HepG2 (cell line): ENCODE data around the gene HUNK. TPM values are rescaled to one million over a fixed set of nuclear protein-coding genes. Genes with fewer than 3 reads are reported as not detected.

Source experiments
- ATAC-seq: fragments of 200-7000 bp; cut with Tn5 transposase; 3 replicates; pipeline ENCODE4 v1.9.1; 2020; ENCODE audit warnings: mild to moderate bottlenecking, moderate library complexity
- BruUV-seq: library from RNA; stranded (reverse); fragments of 400-500 nt; replicated peaks from 2 replicates; lab custom pipeline; 2021; lab: Mats Ljungman, UMichigan
- CTCF ChIA-PET: fragments of 300-600 bp; formaldehyde crosslinking; extraction: SDS; loops from one replicate; lab custom pipeline; 2021; ENCODE audit warnings: low total read pairs, inconsistent platforms, low intra/inter-chr PET ratio; lab: Yijun Ruan, JAX
- POLR2A ChIA-PET: fragments of 350-600 bp; sonication (Branson Sonifier 250); formaldehyde crosslinking; loops from one replicate; lab custom pipeline; 2020; ENCODE audit warnings: antibody characterized with exemption, inconsistent platforms; lab: Yijun Ruan, JAX
- DNase-seq: peaks from one replicate; pipeline ENCODE4 v3.0.0-alpha.2; 2015; ENCODE audit warnings: low spot score
- FAIRE-seq: peaks from 3 replicates; lab custom pipeline; 2011; peaks lifted over from hg19 to GRCh38; lab: Jason Lieb, UNC
- H2AFZ ChIP-seq: one replicate; pipeline ENCODE4 v1.6.1; 2011; ENCODE audit warnings: low read length, inconsistent platforms
- H3K27ac ChIP-seq: fragments of 300-600 bp; 3 replicates; pipeline ENCODE4 v1.8.0; 2011; ENCODE audit warnings: mixed run types, mild to moderate bottlenecking, mixed read lengths, low read length, inconsistent platforms; ENCODE audit not compliant: insufficient read depth; ENCODE audit errors: extremely low read length
- H3K27me3 ChIP-seq, 2 experiments: fragments of 200-600 bp in 1 of 2; 2 replicates in 1 of 2; 3 replicates in 1 of 2; pipeline versions ENCODE4 v1.6.0 to v1.8.0; 2011; ENCODE audit warnings: low read length in 2 of 2, mild to moderate bottlenecking in 2 of 2, moderate library complexity in 2 of 2, inconsistent platforms in 1 of 2; ENCODE audit not compliant: insufficient read depth in 2 of 2, control insufficient read depth in 1 of 2
- H3K36me3 ChIP-seq, 2 experiments: fragments of 200-600 bp in 1 of 2; replicated peaks in 1 of 2; 2 replicates in 1 of 2; 3 replicates in 1 of 2; pipeline versions ENCODE4 v1.5.1 to v1.8.0; 2011; ENCODE audit warnings: low read length in 2 of 2, inconsistent platforms in 1 of 2; ENCODE audit not compliant: insufficient read depth in 2 of 2, control insufficient read depth in 1 of 2
- H3K4me1 ChIP-seq: 2 replicates; pipeline ENCODE4 v1.5.1; 2012; ENCODE audit warnings: low read length, inconsistent platforms; ENCODE audit not compliant: insufficient read depth
- H3K4me2 ChIP-seq: 2 replicates; pipeline ENCODE4 v1.6.0; 2011; ENCODE audit warnings: low read depth, low read length, inconsistent platforms
- H3K4me3 ChIP-seq, 3 experiments: fragments of 200-600 bp in 1 of 3; sonication (generic), shearing (Covaris generic) in 1 of 3; replicated peaks in 1 of 3; 2 replicates each; pipeline ENCODE4 v1.5.1; 2011 to 2016; ENCODE audit warnings: low read length in 3 of 3, inconsistent platforms in 2 of 3, low read depth in 2 of 3, mild to moderate bottlenecking in 2 of 3, control low read depth in 1 of 3, mixed read lengths in 1 of 3; ENCODE audit not compliant: insufficient read depth in 1 of 3
- H3K79me2 ChIP-seq: one replicate; pipeline ENCODE4 v1.6.1; 2011; ENCODE audit warnings: low read length, inconsistent platforms; ENCODE audit not compliant: insufficient read depth
- H3K9ac ChIP-seq: 2 replicates; pipeline ENCODE4 v1.6.0; 2011; ENCODE audit warnings: mild to moderate bottlenecking, low read depth, low read length, inconsistent platforms; ENCODE audit not compliant: insufficient read depth
- H3K9me3 ChIP-seq: 2 replicates; pipeline ENCODE4 v1.5.1; 2012; ENCODE audit warnings: mild to moderate bottlenecking, low read length
- H4K20me1 ChIP-seq: 2 replicates; pipeline ENCODE4 v1.6.0; 2011; ENCODE audit warnings: inconsistent platforms, mild to moderate bottlenecking, low read length, moderate library complexity; ENCODE audit not compliant: insufficient read depth
- ELF4 ChIP-seq: sonication (generic); formaldehyde crosslinking; IDR thresholded peaks from 2 replicates; pipeline ENCODE4 v1.5.0; 2020; ENCODE audit warnings: missing genetic modification reagents, mild to moderate bottlenecking, moderate library complexity, borderline replicate concordance
- GTF2F1 ChIP-seq: fragments of 150-350 bp; IDR thresholded peaks from 2 replicates; pipeline ENCODE4 v1.6.1; 2014; ENCODE audit warnings: low read length
- GTF3A ChIP-seq: sonication (generic); formaldehyde crosslinking; conservative IDR thresholded peaks from 2 replicates; pipeline ENCODE4 v1.4.0; 2020; ENCODE audit warnings: mild to moderate bottlenecking, missing genetic modification reagents
- HMGA1 ChIP-seq: sonication (generic); formaldehyde crosslinking; conservative IDR thresholded peaks from 2 replicates; pipeline ENCODE4 v1.4.0; 2020; ENCODE audit warnings: missing genetic modification reagents
- NFATC3 ChIP-seq: sonication (generic); formaldehyde crosslinking; IDR thresholded peaks from 2 replicates; pipeline ENCODE4 v1.5.1; 2020; ENCODE audit warnings: mild to moderate bottlenecking, missing genetic modification reagents
- SOX13 ChIP-seq, 3 experiments: fragments of 450-650 bp in 1 of 3; sonication (generic) in 1 of 3; formaldehyde crosslinking in 1 of 3; IDR thresholded peaks in 2 of 3; conservative IDR thresholded peaks in 1 of 3; 2 replicates each; pipeline versions ENCODE4 v1.5.0 to v1.6.1; 2016 to 2020; ENCODE audit warnings: antibody characterized with exemption in 1 of 3, mild to moderate bottlenecking in 1 of 3, missing compliant biosample characterization in 1 of 3, missing genetic modification reagents in 1 of 3, moderate library complexity in 1 of 3
- SSRP1 ChIP-seq: IDR thresholded peaks from 2 replicates; pipeline ENCODE4 v1.6.1; 2016; ENCODE audit warnings: control low read depth
- ZFY ChIP-seq: sonication (generic); formaldehyde crosslinking; IDR thresholded peaks from 2 replicates; pipeline ENCODE4 v1.4.0; 2020; ENCODE audit warnings: missing genetic modification reagents
- ZMYM3 ChIP-seq: sonication (generic); formaldehyde crosslinking; IDR thresholded peaks from 2 replicates; pipeline ENCODE4 v1.5.1; 2020; ENCODE audit warnings: mild to moderate bottlenecking, missing genetic modification reagents
- ZNF441 ChIP-seq: sonication (generic); formaldehyde crosslinking; IDR thresholded peaks from 2 replicates; pipeline ENCODE4 v1.7.0; 2021; ENCODE audit warnings: missing genetic modification reagents, borderline replicate concordance
- ZNF605 ChIP-seq: sonication (generic); formaldehyde crosslinking; IDR thresholded peaks from 2 replicates; pipeline ENCODE4 v1.8.0; 2022; ENCODE audit warnings: mild to moderate bottlenecking, missing genetic modification reagents
- WGBS: methylation state at CpG from one replicate; pipeline ENCODE4 v1.1.6; 2017; ENCODE audit warnings: low lambda C conversion rate; 5-methylcytosine and 5-hydroxymethylcytosine counted together
- in situ Hi-C: cut with HindIII; loops from 2 replicates; pipeline ENCODE4 v1.10.0; 2017; ENCODE audit warnings: low pct_unique_long_range_greater_than_20kb; ENCODE audit not compliant: extremely low pct_ligation_motif_present
- intact Hi-C: fragments of 100-400 bp; cut with micrococcal nuclease; formaldehyde crosslinking; loops from one replicate; pipeline ENCODE4 v1.10.0; 2022; ENCODE audit not compliant: unreplicated experiment
- polyA plus RNA-seq, 8 experiments: library from polyadenylated mRNA; depleted of rRNA in 3 of 8; stranded (reverse) in 7 of 8; unstranded in 1 of 8; fragments of >200 nt; fragmentation: Illumina TruSeq in 4 of 8; extraction: Trizol in 4 of 8; gene quantifications; 2 replicates each; pipeline versions ENCODE4 v1.2.1 to v1.2.3, GENCODE V29; 2011 to 2016; ENCODE audit warnings: low read depth in 4 of 8, missing spikeins in 1 of 8, mixed read lengths in 1 of 8; ENCODE audit not compliant: insufficient read depth in 1 of 8
- total RNA-seq, 5 experiments: library from RNA; depleted of rRNA; stranded (reverse); fragments of >200 nt; fragmentation: Illumina TruSeq; extraction: Trizol; gene quantifications; 2 replicates each; pipeline ENCODE4 v1.2.3, GENCODE V29; 2016; ENCODE audit warnings: low read depth in 1 of 5
- TF ChIP-seq, protein P1 (sequence below): sonication (generic); formaldehyde crosslinking; IDR thresholded peaks from 2 replicates; pipeline ENCODE4 v1.4.0; 2020; ENCODE audit warnings: mild to moderate bottlenecking, missing genetic modification reagents, borderline replicate concordance
- TF ChIP-seq, protein P2 (sequence below): sonication (generic); formaldehyde crosslinking; IDR thresholded peaks from 2 replicates; pipeline ENCODE4 v1.5.0; 2020; ENCODE audit warnings: mild to moderate bottlenecking, missing genetic modification reagents, borderline replicate concordance
- TF ChIP-seq, protein P3 (sequence below): sonication (generic); formaldehyde crosslinking; IDR thresholded peaks from 2 replicates; pipeline ENCODE4 v1.5.1; 2020; ENCODE audit warnings: missing genetic modification reagents, mild to moderate bottlenecking, borderline replicate concordance
- TF ChIP-seq, protein P4 (sequence below): sonication (generic); formaldehyde crosslinking; IDR thresholded peaks from 2 replicates; pipeline ENCODE4 v1.5.0; 2020; ENCODE audit warnings: mild to moderate bottlenecking, missing genetic modification reagents

The HUNK gene
- total and polyA plus RNA-seq, 2 of the 13 experiments (the other 11 are each of a cell fraction or from before 2014, with no cell fraction given): 1.8 to 1.9 TPM

DNA sequence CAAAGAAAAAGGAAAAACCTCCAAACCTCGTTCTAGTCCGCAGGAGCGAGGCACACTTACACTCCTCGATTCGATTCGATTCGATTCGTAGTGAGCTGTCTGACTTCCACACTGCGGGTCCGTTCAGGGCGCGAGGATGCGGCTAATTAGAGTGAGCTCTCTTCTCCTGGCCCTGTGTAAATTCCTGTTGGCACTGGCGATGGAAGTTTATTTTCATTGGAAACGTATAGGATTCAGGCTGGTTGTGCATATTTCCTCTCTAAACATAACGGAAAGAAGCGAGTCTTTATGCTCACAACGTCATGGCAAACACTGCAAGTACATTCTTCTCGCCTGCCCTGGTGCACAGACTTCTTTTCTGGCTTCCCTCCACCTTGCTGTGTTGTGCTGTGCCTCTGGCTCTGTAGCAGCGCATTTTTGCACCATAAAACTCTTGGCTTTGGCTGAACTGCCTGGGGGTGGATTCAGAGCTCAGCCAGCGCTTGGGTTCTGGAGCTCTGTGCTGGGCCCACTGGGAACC lies 2.7 kb downstream of the HUNK start:
- Histone ChIP-seq H3K4me3 (no peak overlapping the region), H3K4me1 (peaks cover 71% of the 10 kb centered on the region), H3K9ac (no peak overlapping the region), H3K27ac (no peak overlapping the region), H3K79me2 (peaks cover 22% of the 10 kb centered on the region), H3K36me3 (no peaks in the 10 kb centered on the region), H3K4me2 (peak overlapping the region; percentile 85), H2AFZ (no peak overlapping the region), H4K20me1 (no peaks in the 10 kb centered on the region), H3K9me3 (no peaks in the 10 kb centered on the region), H3K27me3 (peaks cover 0 to 3% of the 10 kb centered on the region in 2 experiments; a peak in 2 of 5 replicates)
- DNase-seq (no peak), FAIRE-seq (no peak), ATAC-seq (no peak)
- 89% methylated on average over 20 of the region's 21 CpGs for WGBS
- TSS peak; percentile 42 for BruUV-seq
- ChIA-PET CTCF (no interaction called here), POLR2A (interaction anchor here (1.1 kb wide), 1 partner anchor 19 kb away, joined by 9 read pairs; no protein-coding TSS in a partner anchor)
- in situ Hi-C loops (no loop called here), intact Hi-C loops (no loop called here)
- TF ChIP-seq SSRP1 (CRISPR knock-in tag) (no peak), GTF3A (CRISPR knock-in tag) (no peak), ZNF605 (CRISPR knock-in tag) (no peak), ZMYM3 (CRISPR knock-in tag) (no peak), HMGA1 (no peak), ELF4 (CRISPR knock-in tag) (no peak), NFATC3 (CRISPR knock-in tag) (no peak), GTF2F1 (no peak), ZNF441 (no peak), ZFY (CRISPR knock-in tag) (no peak), SOX13 (IDR thresholded peaks at IDR 0.05) (no peak), SOX13 (CRISPR knock-in tag; conservative IDR thresholded peaks at IDR 0.05 in 1 of 2, IDR thresholded peaks at IDR 0.05 in 1 of 2) (no peak)
- TF ChIP-seq, protein P1, sequence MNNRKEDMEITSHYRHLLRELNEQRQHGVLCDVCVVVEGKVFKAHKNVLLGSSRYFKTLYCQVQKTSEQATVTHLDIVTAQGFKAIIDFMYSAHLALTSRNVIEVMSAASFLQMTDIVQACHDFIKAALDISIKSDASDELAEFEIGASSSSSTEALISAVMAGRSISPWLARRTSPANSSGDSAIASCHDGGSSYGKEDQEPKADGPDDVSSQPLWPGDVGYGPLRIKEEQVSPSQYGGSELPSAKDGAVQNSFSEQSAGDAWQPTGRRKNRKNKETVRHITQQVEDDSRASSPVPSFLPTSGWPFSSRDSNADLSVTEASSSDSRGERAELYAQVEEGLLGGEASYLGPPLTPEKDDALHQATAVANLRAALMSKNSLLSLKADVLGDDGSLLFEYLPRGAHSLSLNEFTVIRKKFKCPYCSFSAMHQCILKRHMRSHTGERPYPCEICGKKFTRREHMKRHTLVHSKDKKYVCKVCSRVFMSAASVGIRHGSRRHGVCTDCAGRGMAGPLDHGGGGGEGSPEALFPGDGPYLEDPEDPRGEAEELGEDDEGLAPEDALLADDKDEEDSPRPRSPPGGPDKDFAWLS: no peak
- TF ChIP-seq, protein P2, sequence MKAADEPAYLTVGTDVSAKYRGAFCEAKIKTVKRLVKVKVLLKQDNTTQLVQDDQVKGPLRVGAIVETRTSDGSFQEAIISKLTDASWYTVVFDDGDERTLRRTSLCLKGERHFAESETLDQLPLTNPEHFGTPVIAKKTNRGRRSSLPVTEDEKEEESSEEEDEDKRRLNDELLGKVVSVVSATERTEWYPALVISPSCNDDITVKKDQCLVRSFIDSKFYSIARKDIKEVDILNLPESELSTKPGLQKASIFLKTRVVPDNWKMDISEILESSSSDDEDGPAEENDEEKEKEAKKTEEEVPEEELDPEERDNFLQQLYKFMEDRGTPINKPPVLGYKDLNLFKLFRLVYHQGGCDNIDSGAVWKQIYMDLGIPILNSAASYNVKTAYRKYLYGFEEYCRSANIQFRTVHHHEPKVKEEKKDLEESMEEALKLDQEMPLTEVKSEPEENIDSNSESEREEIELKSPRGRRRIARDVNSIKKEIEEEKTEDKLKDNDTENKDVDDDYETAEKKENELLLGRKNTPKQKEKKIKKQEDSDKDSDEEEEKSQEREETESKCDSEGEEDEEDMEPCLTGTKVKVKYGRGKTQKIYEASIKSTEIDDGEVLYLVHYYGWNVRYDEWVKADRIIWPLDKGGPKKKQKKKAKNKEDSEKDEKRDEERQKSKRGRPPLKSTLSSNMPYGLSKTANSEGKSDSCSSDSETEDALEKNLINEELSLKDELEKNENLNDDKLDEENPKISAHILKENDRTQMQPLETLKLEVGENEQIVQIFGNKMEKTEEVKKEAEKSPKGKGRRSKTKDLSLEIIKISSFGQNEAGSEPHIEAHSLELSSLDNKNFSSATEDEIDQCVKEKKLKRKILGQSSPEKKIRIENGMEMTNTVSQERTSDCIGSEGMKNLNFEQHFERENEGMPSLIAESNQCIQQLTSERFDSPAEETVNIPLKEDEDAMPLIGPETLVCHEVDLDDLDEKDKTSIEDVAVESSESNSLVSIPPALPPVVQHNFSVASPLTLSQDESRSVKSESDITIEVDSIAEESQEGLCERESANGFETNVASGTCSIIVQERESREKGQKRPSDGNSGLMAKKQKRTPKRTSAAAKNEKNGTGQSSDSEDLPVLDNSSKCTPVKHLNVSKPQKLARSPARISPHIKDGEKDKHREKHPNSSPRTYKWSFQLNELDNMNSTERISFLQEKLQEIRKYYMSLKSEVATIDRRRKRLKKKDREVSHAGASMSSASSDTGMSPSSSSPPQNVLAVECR (CRISPR knock-in tag): no peak
- TF ChIP-seq, protein P3, sequence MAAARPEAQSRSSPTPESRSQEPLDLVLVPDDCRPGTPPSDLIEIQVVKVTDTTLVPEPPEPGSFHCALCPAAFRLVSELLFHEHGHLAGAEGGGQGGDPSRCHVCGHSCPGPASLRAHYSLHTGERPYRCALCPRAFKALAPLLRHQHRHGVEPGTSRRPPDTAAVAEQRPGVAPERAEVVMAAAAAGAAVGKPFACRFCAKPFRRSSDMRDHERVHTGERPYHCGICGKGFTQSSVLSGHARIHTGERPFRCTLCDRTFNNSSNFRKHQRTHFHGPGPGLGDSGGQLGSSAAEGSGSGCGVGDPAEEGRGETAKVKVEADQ: no peak
- TF ChIP-seq, protein P4, sequence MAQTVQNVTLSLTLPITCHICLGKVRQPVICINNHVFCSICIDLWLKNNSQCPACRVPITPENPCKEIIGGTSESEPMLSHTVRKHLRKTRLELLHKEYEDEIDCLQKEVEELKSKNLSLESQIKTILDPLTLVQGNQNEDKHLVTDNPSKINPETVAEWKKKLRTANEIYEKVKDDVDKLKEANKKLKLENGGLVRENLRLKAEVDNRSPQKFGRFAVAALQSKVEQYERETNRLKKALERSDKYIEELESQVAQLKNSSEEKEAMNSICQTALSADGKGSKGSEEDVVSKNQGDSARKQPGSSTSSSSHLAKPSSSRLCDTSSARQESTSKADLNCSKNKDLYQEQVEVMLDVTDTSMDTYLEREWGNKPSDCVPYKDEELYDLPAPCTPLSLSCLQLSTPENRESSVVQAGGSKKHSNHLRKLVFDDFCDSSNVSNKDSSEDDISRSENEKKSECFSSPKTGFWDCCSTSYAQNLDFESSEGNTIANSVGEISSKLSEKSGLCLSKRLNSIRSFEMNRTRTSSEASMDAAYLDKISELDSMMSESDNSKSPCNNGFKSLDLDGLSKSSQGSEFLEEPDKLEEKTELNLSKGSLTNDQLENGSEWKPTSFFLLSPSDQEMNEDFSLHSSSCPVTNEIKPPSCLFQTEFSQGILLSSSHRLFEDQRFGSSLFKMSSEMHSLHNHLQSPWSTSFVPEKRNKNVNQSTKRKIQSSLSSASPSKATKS (CRISPR knock-in tag): no peak
